Activated T-helper 1 cell treated with anti-CD3 and anti-CD28 coated beads, Interleukin-12 subunit alpha, Interleukin-12 subunit beta, Interleukin-2, Interleukin-4 antibody, amounts not matched to agents 30 ng/mL and 10 ng/mL and 1 ng/mL, durations not matched to agents 14 hours and 24 hours and 36 hours (primary cell): ENCODE data around the gene CCDC184. TPM values are rescaled to one million over a fixed set of nuclear protein-coding genes. Genes with fewer than 3 reads are reported as not detected.
"Not testable (repeated sequence)": the region's sequence is repeated elsewhere in the genome, so short reads cannot be mapped to it uniquely, and the experiment has no call there.

Experiments used
- DNase-seq: peaks from one replicate; pipeline ENCODE4 v3.0.0; 2021; ENCODE audit warnings: low spot score
- H3K27ac Mint-ChIP-seq: one replicate; pipeline ENCODE4 v1.8.0; 2021; ENCODE audit warnings: mild to moderate bottlenecking, mixed read lengths
- H3K27me3 Mint-ChIP-seq: one replicate; pipeline ENCODE4 v1.8.0; 2022; ENCODE audit warnings: mild to moderate bottlenecking, moderate library complexity, mixed read lengths; ENCODE audit not compliant: insufficient read depth
- H3K36me3 Mint-ChIP-seq: one replicate; pipeline ENCODE4 v1.8.0; 2021; ENCODE audit warnings: low read depth, mixed read lengths
- H3K4me1 Mint-ChIP-seq: one replicate; pipeline ENCODE4 v1.8.0; 2021; ENCODE audit warnings: low read depth, mixed read lengths
- H3K4me3 Mint-ChIP-seq: one replicate; pipeline ENCODE4 v1.8.0; 2021; ENCODE audit warnings: mild to moderate bottlenecking, moderate library complexity, mixed read lengths
- H3K9me3 Mint-ChIP-seq: one replicate; pipeline ENCODE4 v1.8.0; 2021; ENCODE audit warnings: mixed read lengths
- intact Hi-C: fragments of 100-400 bp; cut with micrococcal nuclease; formaldehyde crosslinking; loops from one replicate; pipeline ENCODE4 v1.15.1; 2024
- total RNA-seq: library from RNA; stranded (reverse); gene quantifications from 2 replicates; pipeline ENCODE4 v1.2.3, GENCODE V29; 2022

The CCDC184 gene
- total RNA-seq: 0.61 and 0.75 TPM in 2 replicates

DNA sequence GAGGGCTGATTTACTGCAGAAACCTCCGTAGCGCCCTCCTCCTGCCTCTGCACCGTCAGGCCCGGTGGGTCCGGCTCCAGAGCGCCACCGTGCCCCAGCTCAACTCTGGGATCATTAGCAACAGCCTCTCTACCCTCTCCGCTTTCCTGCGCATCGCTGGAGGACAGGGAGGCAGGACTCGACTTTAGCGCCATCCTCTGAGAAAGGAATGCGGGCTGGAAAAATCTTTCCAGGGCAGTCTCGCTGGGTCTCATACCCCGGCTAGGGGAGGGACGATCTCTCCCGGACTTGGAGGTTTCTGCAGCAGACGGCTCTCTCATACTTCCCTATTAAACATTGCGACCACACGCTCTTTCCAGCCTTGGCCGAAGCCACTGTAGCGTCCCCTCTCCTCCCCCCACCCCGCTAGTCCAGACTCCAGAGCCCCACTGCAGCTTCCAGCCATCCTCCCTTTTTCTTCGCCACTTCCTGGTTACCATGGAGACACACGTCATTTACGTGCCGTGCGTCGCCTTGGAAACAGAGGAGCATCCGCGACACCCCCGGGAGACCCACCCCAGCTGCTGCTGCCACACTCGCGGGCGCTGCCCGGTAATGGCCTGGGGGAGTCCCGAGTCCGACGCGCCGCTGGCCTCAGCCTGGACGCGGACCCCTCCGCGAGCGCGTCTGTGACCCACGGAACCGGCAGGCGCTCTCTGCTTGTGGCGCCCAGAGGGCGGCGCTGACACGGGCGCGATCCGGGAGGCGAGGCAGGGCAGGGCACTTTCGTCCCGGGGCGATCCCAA lies at the start of gene CCDC184:
TSS of gene CCDC184 (plus strand) at position 554 of the 785 bp plus-strand sequence. CDS start 479 bp downstream, outside the sequence.
- peak within 1 kb of the TSS; percentile 91 for H3K4me3 Mint-ChIP-seq
- H3K36me3 Mint-ChIP-seq: peaks cover 2% of the 10 kb centered on the region
- intact Hi-C loops: loop anchor here (1.0 to 5.0 kb wide), 6 partner anchors 16 to 476 kb away; partner anchors contain the start of genes ASB8, COL2A1, RPAP3 and SENP1
- peaks cover 52% of the 10 kb centered on the region for H3K27me3 Mint-ChIP-seq
- peak; percentile 76 for DNase-seq
- peaks cover 35% of the 10 kb centered on the region for H3K4me1 Mint-ChIP-seq
- H3K27ac Mint-ChIP-seq: peak within 1 kb of the TSS; percentile 82
- H3K9me3 Mint-ChIP-seq: no peaks in the 10 kb centered on the region

- no peak overlapping the region for H3K4me3 Mint-ChIP-seq
- H3K36me3 Mint-ChIP-seq: peaks cover 9% of the 10 kb centered on the region
- intact Hi-C loops: no loop called here
- no peak for DNase-seq
- no peaks in the 10 kb centered on the region for H3K4me1 Mint-ChIP-seq
- H3K27me3 Mint-ChIP-seq: no peaks in the 10 kb centered on the region
- no peak overlapping the region for H3K27ac Mint-ChIP-seq
- no peaks in the 10 kb centered on the region for H3K9me3 Mint-ChIP-seq
Observed at GRCh38 chr12:48135027-48135426, 48.4 kb upstream of the CCDC184 start.

DNA sequence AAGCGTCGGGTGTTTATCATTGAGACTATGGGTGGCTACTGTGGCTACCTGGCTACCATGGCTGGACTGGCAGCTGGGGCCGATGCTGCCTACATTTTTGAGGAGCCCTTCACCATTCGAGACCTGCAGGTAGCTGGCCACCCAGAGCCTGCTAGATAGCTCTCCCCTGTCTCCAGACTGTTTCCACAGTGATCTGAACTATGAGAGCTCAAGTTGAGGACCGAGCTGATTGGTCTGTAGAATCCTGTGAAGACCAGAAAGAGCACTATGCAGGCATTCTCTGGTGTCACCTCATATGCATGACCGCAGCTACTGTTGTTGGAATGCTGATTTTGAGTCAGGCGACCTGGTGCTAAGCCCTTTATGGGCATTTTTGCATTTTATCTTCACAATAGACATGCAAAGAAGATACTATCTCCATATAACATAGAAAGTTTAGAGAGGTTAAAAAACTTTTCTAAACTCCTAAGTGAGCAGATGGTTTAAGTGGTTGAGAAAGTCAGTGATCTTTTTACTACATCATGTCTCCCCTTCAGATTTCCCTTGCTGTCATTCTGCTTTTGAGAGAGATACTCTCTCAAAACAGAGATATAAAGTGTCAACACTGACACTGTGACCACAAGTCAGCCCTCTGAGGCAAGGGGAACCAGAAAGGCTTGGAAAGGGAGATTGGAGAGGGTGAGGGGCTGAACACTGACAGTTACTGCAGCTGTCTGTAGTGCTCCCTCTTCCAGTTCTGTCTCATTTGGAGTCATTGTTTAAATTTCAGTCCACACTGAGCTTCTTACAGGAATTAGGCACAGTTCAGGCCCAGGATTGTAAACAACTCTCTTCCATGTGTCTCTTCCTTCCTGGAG lies 40.4 kb upstream of the CCDC184 start:
- Mint-ChIP-seq H3K27ac (no peak overlapping the region), H3K36me3 (peaks cover 25% of the 10 kb centered on the region), H3K9me3 (no peaks in the 10 kb centered on the region)

GRCh38 chr12:48143898-48144297 lies 39.5 kb upstream of the CCDC184 start:
- H3K27ac Mint-ChIP-seq: no peak overlapping the region
- H3K36me3 Mint-ChIP-seq: peaks cover 26% of the 10 kb centered on the region
- DNase-seq: no peak
- H3K4me3 Mint-ChIP-seq: no peak overlapping the region
- H3K9me3 Mint-ChIP-seq: no peaks in the 10 kb centered on the region
- no peaks in the 10 kb centered on the region for H3K4me1 Mint-ChIP-seq
- no peaks in the 10 kb centered on the region for H3K27me3 Mint-ChIP-seq
- intact Hi-C loops: no loop called here

More for the DNA sequence above, 40.4 kb upstream of the CCDC184 start:
- Mint-ChIP-seq H3K27me3 (no peaks in the 10 kb centered on the region), H3K4me1 (no peaks in the 10 kb centered on the region), H3K4me3 (no peak overlapping the region)
- intact Hi-C loops: no loop called here
- DNase-seq: no peak

DNA sequence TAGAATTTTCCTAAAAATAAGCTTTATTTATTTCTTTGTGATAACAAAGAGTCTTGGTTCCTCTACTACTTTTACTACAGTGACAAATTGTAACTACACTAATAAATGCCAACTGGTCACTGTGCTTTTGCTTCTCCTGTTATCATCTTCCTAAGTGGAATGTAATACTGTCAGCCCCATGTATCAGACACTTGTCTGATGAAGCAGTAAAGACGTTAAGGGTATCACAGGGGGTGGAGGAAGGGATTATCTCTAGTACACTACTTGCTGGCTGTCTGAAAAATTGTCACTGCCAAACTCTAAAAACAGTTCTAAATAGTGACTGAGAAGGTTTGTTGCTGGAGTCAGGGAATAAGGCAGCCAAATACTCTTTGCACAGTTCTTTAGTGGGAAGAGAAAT lies 37.5 kb upstream of the CCDC184 start:
- H3K4me3 Mint-ChIP-seq: no peak overlapping the region
- H3K9me3 Mint-ChIP-seq: no peaks in the 10 kb centered on the region

GRCh38 chr12:48151103-48151771 lies 32.2 kb upstream of the CCDC184 start:
- no peak overlapping the region for H3K27ac Mint-ChIP-seq
- intact Hi-C loops: no loop called here
- no peak for DNase-seq
- no peak overlapping the region for H3K4me3 Mint-ChIP-seq
- H3K4me1 Mint-ChIP-seq: peaks cover 2% of the 10 kb centered on the region
- H3K36me3 Mint-ChIP-seq: peaks cover 36% of the 10 kb centered on the region
- H3K27me3 Mint-ChIP-seq: no peaks in the 10 kb centered on the region
- no peaks in the 10 kb centered on the region for H3K9me3 Mint-ChIP-seq

More for the DNA sequence above, 37.5 kb upstream of the CCDC184 start:
- intact Hi-C loops: no loop called here
- no peaks in the 10 kb centered on the region for H3K4me1 Mint-ChIP-seq
- no peak overlapping the region for H3K27ac Mint-ChIP-seq
- H3K27me3 Mint-ChIP-seq: no peaks in the 10 kb centered on the region
- no peak for DNase-seq
- H3K36me3 Mint-ChIP-seq: peaks cover 35% of the 10 kb centered on the region

- H3K4me3 Mint-ChIP-seq: peak overlapping the region; percentile 94
- H3K27ac Mint-ChIP-seq, DNase-seq, H3K27me3 Mint-ChIP-seq, H3K9me3 Mint-ChIP-seq: not testable (repeated sequence)
- intact Hi-C loops: loop anchor here (2.0 kb wide), 3 partner anchors 193 to 347 kb away; partner anchors contain the start of gene TMEM106C
- H3K4me1 Mint-ChIP-seq: peaks cover 21% of the 10 kb centered on the region
- peaks cover 19% of the 10 kb centered on the region for H3K36me3 Mint-ChIP-seq
Observed at GRCh38 chr12:48155786-48156185, 27.7 kb upstream of the CCDC184 start.

GRCh38 chr12:48156652-48157017 lies 26.8 kb upstream of the CCDC184 start:
- no peak for DNase-seq
- H3K27me3 Mint-ChIP-seq: no peaks in the 10 kb centered on the region
- peaks cover 15% of the 10 kb centered on the region for H3K36me3 Mint-ChIP-seq
- peak overlapping the region; percentile 94 for H3K4me3 Mint-ChIP-seq
- peak overlapping the region; percentile 84 for H3K27ac Mint-ChIP-seq
- H3K9me3 Mint-ChIP-seq: no peaks in the 10 kb centered on the region
- intact Hi-C loops: loop anchor here (1.0 to 2.0 kb wide), 10 partner anchors 9 to 560 kb away; partner anchors contain the start of genes CCDC184, CCNT1, PFKM and RPAP3
- peaks cover 21% of the 10 kb centered on the region for H3K4me1 Mint-ChIP-seq

DNA sequence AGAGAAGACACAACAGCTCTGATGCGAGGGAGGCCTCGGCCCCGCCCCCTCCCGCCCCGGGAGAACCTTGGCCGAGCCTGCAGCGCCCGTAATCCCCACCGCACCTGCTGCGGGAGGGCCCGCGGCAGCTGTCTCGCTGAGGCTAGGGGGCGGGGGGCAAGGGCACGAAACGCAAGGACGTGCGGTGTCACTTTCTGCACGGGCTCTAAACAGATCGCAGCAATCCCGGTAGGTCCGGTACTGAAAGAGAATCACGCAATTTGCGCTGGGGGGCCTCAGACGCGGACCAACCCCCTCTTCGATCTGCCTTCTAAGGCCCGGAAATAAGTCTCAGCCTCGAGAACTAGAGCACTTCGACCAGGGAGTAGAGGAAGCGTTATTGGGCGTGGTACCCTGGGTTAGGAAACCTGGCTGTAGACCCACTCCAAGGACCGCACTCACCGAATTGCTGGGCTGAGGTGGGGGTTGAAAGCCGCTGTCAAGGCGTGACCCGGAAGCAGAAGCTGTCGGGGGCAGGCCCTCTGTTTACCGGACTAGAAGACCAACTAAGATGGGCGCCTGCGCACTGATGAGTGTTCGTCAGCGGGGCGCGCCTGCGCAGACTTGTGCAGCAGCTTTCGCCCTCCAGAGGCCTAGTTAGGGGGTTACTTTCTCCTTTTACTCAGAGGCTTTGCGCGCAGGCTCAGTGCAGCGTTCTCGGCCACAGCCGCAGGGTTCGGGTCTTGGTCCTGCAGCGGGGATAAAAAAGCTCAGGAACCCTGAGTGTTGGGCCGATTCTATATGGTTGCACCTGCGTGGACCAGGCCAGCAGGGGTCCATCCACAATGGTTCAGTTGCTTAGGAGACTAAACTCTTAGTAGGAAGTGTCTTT lies 26.2 kb upstream of the CCDC184 start, which contains the start of gene ASB8:
TSS of gene ASB8 (minus strand) at position 498 of the 871 bp plus-strand sequence. CDS start 4,019 bp downstream, outside the sequence.
- H3K27ac Mint-ChIP-seq: peak within 1 kb of the TSS; percentile 86
- peaks cover 21% of the 10 kb centered on the region for H3K4me1 Mint-ChIP-seq
- no peaks in the 10 kb centered on the region for H3K27me3 Mint-ChIP-seq
- intact Hi-C loops: loop anchor here (1.0 to 2.0 kb wide), 10 partner anchors 8 to 559 kb away; partner anchors contain the start of genes CCDC184, CCNT1, PFKM and RPAP3
- peaks cover 9% of the 10 kb centered on the region for H3K36me3 Mint-ChIP-seq
- peak within 1 kb of the TSS; percentile 94 for H3K4me3 Mint-ChIP-seq
- H3K9me3 Mint-ChIP-seq: no peaks in the 10 kb centered on the region
- DNase-seq: peak; percentile 98

DNA sequence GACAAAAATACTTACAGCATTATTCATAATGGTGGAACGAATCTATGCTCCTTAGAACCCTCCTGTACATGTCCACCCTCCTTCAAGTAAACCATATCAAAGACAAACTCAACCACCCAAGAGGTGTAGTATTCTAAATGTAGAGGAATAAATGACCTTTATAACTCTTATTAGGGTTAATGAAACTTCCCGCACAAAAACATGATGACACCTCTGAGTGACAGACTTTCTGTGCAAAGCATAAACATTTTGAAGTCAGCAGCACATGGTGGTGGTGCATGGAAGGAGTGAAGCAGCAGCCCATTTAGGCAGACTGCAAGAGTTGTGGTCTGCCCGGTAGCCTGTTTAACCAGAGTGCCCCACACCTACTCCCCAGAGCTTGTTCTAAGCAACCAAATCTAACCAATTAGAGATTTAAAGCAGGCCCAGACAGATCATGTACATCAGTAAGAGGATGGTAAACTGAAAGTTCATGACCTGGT lies 25.5 kb upstream of the CCDC184 start:
- no peak for DNase-seq
- H3K4me1 Mint-ChIP-seq: peaks cover 21% of the 10 kb centered on the region
- intact Hi-C loops: loop anchor here (1.0 to 2.0 kb wide), 10 partner anchors 7 to 558 kb away; partner anchors contain the start of genes CCDC184, CCNT1, PFKM and RPAP3
- H3K36me3 Mint-ChIP-seq: peaks cover 8% of the 10 kb centered on the region
- H3K9me3 Mint-ChIP-seq: no peaks in the 10 kb centered on the region
- peak overlapping the region; percentile 86 for H3K27ac Mint-ChIP-seq
- peak overlapping the region; percentile 94 for H3K4me3 Mint-ChIP-seq
- no peaks in the 10 kb centered on the region for H3K27me3 Mint-ChIP-seq

DNA sequence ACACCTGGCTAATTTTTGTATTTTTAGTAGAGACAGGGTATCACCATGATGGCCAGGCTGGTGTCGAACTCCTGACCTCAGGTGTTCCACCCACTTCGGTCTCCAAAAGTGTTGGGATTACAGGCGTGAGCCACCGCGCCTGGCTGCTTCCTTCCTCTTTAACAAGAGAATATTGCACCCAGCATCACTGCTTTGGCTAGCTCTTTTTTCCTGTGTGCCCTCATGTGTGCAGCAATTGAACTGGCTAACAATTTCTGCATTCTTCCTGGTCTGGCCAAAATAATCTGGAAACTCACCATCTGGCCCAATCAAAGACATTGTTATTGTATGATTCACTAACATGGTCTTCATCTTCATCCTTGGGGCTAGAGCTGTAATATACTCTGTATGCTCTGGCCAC lies 23.4 kb upstream of the CCDC184 start:
- H3K27me3 Mint-ChIP-seq: peaks cover 8% of the 10 kb centered on the region
- no peaks in the 10 kb centered on the region for H3K9me3 Mint-ChIP-seq
- H3K27ac Mint-ChIP-seq: no peak overlapping the region
- H3K36me3 Mint-ChIP-seq: peaks cover 2% of the 10 kb centered on the region
- intact Hi-C loops: no loop called here
- peaks cover 23% of the 10 kb centered on the region for H3K4me1 Mint-ChIP-seq
- no peak for DNase-seq
- no peak overlapping the region for H3K4me3 Mint-ChIP-seq
